Ovary (tissue), 3 donors: Measurements from ENCODE around the gene AKR1B1.

ENCODE experiments used
- EP300 ChIP-seq: sonication (generic); formaldehyde crosslinking; IDR thresholded peaks from one replicate; pipeline ENCODE4 v1.6.1; 2017; ENCODE audit warnings: antibody characterized with exemption
- POLR2A ChIP-seq: fragments of 450-650 bp; IDR thresholded peaks from one replicate; pipeline ENCODE4 v1.6.1; 2017; ENCODE audit warnings: antibody characterized with exemption, mild to moderate bottlenecking, moderate library complexity
- TF ChIP-seq, protein P1 (sequence below), 3 donors: fragments of 450-650 bp in 2 of 3; fragments of 200-600 bp in 1 of 3; IDR thresholded peaks; one replicate each; pipeline versions ENCODE4 v1.5.1 to v1.8.0; 2016 to 2022; ENCODE audit warnings: antibody characterized with exemption in 3 of 3, mild to moderate bottlenecking in 1 of 3
- donor health status: DM: no; HTN: no; CAD: no.

DNA sequence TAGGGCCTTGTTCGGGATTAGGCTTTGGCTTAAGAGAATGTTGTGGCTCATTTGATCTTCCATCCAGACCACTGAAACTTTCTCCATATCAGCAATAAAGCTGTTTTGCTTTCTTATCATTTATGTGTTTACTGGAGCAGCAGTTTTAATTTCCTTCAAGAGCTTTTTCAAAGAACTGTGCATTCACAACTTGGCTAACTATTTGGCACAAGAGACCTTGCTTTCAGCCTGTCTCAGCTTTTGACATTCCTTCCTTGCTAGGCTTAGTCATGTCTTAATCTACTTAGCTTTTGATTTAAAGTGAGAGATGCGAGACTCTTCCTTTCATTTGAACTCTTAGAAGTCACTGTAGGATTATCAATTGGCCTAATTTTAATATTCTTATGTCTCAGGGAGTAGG, 19.1 kb upstream of the AKR1B1 start:
- TF ChIP-seq, protein P1, sequence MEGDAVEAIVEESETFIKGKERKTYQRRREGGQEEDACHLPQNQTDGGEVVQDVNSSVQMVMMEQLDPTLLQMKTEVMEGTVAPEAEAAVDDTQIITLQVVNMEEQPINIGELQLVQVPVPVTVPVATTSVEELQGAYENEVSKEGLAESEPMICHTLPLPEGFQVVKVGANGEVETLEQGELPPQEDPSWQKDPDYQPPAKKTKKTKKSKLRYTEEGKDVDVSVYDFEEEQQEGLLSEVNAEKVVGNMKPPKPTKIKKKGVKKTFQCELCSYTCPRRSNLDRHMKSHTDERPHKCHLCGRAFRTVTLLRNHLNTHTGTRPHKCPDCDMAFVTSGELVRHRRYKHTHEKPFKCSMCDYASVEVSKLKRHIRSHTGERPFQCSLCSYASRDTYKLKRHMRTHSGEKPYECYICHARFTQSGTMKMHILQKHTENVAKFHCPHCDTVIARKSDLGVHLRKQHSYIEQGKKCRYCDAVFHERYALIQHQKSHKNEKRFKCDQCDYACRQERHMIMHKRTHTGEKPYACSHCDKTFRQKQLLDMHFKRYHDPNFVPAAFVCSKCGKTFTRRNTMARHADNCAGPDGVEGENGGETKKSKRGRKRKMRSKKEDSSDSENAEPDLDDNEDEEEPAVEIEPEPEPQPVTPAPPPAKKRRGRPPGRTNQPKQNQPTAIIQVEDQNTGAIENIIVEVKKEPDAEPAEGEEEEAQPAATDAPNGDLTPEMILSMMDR (IDR thresholded peaks at IDR 0.05): no peak
- no peak for TF ChIP-seq POLR2A
- no peak for TF ChIP-seq EP300
